GM12872 (cell line): Measurements from ENCODE around the gene SPACA7.

ENCODE experiments used
- TF ChIP-seq, protein P1 (sequence below): IDR thresholded peaks from 3 replicates; pipeline ENCODE4 v1.5.1; 2011; ENCODE audit warnings: low read depth, mild to moderate bottlenecking, low read length, moderate library complexity; ENCODE audit not compliant: insufficient read depth

SPACA7 gene

DNA sequence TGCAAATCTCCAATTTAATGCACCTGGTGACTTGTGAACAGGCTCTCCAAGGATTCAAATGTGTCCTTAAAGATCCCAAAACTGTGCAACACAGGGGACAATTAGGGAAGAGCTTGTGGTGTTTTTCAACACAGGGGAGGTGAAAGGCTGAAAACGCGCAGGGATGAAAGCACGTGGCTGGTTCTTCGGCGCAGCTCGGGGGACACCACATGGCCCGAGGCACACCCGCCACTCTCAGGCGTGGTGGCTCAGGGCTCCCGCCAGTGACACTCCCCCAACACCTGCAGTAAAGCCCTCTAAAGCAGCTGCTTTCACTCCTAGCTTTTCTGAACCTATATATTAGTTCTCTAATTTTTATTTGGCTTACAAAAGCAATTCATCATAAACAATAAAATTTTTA, 91.9 kb downstream of the SPACA7 start:
- TF ChIP-seq, protein P1, sequence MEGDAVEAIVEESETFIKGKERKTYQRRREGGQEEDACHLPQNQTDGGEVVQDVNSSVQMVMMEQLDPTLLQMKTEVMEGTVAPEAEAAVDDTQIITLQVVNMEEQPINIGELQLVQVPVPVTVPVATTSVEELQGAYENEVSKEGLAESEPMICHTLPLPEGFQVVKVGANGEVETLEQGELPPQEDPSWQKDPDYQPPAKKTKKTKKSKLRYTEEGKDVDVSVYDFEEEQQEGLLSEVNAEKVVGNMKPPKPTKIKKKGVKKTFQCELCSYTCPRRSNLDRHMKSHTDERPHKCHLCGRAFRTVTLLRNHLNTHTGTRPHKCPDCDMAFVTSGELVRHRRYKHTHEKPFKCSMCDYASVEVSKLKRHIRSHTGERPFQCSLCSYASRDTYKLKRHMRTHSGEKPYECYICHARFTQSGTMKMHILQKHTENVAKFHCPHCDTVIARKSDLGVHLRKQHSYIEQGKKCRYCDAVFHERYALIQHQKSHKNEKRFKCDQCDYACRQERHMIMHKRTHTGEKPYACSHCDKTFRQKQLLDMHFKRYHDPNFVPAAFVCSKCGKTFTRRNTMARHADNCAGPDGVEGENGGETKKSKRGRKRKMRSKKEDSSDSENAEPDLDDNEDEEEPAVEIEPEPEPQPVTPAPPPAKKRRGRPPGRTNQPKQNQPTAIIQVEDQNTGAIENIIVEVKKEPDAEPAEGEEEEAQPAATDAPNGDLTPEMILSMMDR, result no peak

DNA sequence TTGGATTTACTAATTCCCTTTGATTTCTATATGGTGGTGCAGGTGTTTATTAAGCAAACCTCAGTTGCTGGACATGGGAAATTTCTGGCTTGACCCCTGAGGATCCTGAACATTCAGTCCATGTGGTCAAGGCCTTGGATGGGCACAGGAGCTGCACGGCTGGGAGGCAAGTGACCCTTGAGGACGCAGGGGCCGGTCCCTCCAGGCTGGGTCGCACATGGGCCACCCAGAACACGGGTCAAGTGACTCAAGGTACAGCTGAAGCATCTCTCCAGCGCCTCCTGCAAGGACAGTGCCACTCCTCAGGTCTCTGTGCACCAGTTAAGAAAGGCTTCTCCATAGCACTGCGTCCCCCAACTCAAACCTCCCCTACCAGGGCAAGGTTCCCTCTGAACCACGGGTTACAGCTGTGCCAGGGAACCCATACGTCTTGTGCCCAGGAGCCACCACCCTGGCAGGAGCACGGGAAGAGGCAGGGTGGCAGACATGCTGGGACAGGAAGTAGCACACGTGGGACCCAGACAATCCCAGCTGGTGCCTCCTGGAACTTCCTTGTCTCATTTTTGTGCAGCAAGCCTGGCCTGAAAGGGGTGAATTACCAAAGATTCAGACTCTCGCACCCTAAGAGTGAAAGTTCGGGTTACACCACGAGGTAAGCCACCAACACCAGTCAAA, 93.1 kb downstream of the SPACA7 start:
- TF ChIP-seq, protein P1, result no peak

DNA sequence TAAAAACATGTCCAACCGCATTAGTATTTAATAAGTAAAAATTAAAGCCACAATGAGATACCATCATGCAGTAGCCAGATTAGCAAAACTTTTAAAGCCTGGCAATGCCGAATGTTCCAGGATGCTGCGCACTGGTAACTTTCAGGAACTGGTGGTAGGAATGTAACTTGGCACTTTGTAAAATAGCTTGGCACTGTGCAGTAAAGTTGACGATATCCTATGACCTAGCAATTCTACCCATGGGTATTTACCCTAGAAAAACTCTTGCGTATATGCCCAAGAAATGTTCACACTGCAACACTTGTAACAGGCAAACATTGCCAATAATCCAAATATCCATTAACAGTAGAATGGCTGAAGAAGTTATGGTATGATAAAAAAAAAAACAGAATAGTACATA, 97.7 kb downstream of the SPACA7 start:
- TF ChIP-seq, protein P1, result no peak

DNA sequence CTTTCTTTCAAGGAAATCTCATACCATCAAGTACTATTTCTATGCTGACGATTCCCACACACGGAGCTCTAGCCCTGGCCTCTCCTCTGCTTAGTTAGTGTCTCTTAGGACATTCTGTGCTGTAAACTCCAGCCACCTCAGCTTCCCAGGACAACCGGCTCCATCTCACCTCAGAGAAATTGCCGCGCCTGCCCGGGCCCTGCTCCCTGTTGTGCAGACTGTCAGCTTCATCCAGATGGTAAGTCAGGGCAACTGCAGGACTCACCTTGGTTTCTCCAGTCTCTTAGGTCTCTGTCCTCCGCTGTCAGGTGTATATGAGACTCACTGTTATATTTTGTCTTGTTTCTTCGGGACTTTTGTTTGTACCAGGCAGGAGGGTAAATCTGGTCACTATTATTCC, 98.7 kb downstream of the SPACA7 start:
- TF ChIP-seq, protein P1, result no peak

DNA sequence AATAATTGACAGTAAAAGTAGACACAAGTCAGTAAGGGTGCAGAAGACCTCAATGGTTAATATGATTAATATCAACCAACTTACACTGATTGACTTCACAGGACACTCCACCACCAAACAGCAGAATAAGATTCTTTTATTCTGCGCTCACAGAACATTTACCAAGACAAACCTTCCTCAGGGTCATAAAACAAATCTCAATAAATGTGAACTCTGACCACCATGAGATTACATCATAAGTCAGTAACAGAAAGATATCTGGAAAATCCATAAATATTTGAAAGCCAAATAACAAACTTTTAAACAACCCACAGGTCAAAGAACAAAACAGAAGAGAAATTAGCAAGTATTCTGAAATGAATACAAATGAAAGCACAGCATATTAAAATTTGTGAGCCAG, 99.7 kb downstream of the SPACA7 start:
- TF ChIP-seq, protein P1, result no peak

DNA sequence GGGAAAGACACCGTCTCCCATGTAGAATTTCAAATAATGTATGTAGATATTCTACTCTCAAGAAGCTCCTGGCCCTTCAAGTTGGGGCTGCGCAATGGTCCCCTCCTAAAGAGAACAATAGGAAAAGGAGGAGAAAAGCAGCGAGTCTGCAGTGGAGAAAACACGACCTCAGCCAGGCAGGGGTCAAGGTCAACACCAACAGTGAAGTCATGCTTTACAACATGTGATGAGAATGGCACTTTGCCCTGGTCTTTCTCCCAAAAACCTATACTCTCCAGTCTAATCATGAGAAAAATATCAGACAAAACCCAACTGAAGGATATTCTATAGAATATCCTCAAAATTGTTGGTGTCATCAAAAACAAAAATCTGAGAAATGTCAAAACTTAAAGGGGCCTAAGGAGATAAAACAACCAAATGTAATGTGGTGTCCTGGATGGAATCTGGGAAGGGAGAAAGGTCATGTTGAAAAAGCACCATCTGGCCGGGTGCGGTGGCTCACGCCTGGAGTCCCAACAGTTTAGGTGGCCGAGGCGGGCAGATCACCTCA, 101.0 kb downstream of the SPACA7 start:
- TF ChIP-seq, protein P1, result no peak

DNA sequence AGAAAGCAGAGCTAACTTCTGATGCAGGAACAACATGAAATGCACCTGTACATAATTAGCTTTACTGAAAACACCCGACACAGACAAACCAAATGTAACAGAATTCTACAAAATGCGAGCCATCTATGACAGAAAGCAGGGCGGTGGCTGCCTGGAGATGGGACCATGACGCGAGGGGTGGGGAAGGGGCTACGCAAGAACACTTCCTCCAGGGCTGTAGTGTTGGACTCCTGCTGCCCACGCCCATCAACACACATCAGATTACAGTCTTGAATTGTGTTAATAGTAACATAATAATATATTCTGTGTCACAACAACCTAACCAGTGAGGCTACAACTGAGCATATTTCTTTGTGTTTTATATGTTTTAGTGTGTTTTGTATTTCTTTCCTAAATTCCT, 103.2 kb downstream of the SPACA7 start:
- TF ChIP-seq, protein P1, result no peak

DNA sequence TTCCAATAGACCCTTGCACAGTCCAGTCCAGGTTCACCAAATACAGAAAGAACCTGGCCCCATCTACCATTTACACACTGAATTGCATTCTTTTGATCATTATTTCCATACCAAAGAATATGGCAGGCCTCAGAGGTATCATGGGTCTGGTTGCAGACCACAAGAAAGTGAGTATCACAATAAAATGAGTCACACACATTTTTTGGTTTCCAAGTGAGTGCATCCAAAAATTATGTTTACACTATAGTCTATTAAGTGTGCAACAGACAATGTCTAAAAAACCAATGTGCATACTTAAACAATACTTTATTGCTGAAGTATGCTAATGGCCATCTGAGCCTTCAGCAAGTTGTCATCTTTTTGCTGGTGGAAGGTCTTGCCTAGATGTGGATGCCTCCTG, 105.3 kb downstream of the SPACA7 start:
- TF ChIP-seq, protein P1, result no peak
